ENCODE data around the gene SLC8A1.

DNA sequence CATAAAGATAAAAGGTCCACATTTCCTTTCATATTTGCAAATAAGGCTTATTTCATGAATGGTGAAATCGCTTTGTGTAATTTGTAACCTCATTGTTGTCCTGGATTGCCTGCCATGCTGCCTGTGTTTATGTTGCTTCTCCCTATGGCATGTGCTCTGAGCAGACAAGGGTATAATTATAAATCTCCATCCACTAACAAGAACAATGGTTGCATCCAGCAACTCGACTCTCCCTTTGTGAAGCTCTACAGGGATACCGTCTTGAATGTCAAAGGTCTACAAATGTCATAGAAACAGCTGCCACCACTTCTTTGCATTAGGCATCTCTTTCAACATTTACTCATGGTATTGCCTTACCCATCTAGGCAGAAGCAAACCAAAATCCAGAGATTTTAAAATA lies 209.6 kb downstream of the SLC8A1 start:
- no peak for TF ChIP-seq CTCF (IDR thresholded peaks at IDR 0.05)
- no peak for TF ChIP-seq POLR2A (IDR thresholded peaks at IDR 0.05)
- no peak for TF ChIP-seq EP300 (IDR thresholded peaks at IDR 0.05)
